K562 (cell line): ENCODE results near the gene MRNIP. TPM values are rescaled to one million over a fixed set of nuclear protein-coding genes. Genes with fewer than 3 reads are reported as not detected.

Source experiments
- EGR1 ChIP-seq: fragments of 450-650 bp; conservative IDR thresholded peaks from 2 replicates; pipeline ENCODE4 v1.6.1; 2017; ENCODE audit warnings: mild to moderate bottlenecking
- GTF3C2 ChIP-seq: IDR thresholded peaks from 3 replicates; pipeline ENCODE4 v1.6.1; 2011; ENCODE audit warnings: borderline replicate concordance, mild to moderate bottlenecking, moderate library complexity; ENCODE audit not compliant: insufficient read length; ENCODE audit errors: extremely low read depth
- MAZ ChIP-seq, 2 experiments: fragments of 450-650 bp in 1 of 2; sonication (generic) in 1 of 2; formaldehyde crosslinking; IDR thresholded peaks in 1 of 2; conservative IDR thresholded peaks in 1 of 2; 2 replicates each; pipeline versions ENCODE4 v1.4.0 to v1.5.0; 2020; ENCODE audit warnings: mild to moderate bottlenecking in 1 of 2, missing genetic modification reagents in 1 of 2
- MGA ChIP-seq: fragments of 450-650 bp; IDR thresholded peaks from 2 replicates; pipeline ENCODE4 v1.6.1; 2016; ENCODE audit warnings: mild to moderate bottlenecking, moderate library complexity
- NFIX ChIP-seq: fragments of 250-450 bp; sonication (Bioruptor Pico); IDR thresholded peaks from 2 replicates; pipeline ENCODE4 v1.4.0; 2020; ENCODE audit warnings: low read depth, mild to moderate bottlenecking, moderate library complexity
- NRF1 ChIP-seq, 2 experiments: fragments of 450-650 bp; IDR thresholded peaks in 1 of 2; conservative IDR thresholded peaks in 1 of 2; 2 replicates each; pipeline ENCODE4 v1.6.1; 2014; ENCODE audit warnings: mild to moderate bottlenecking in 2 of 2
- PKNOX1 ChIP-seq: fragments of 450-650 bp; IDR thresholded peaks from 2 replicates; pipeline ENCODE4 v1.6.1; 2016
- SOX6 ChIP-seq: fragments of 450-650 bp; IDR thresholded peaks from 2 replicates; pipeline ENCODE4 v1.6.1; 2014; ENCODE audit warnings: mild to moderate bottlenecking
- SRSF9 ChIP-seq: fragments of 200-400 bp; formaldehyde crosslinking; IDR thresholded peaks from 2 replicates; pipeline ENCODE4 v1.6.1; 2017; ENCODE audit warnings: low read depth, low read length, borderline replicate concordance
- ZNF445 ChIP-seq: fragments of 250-450 bp; sonication (Bioruptor Pico); IDR thresholded peaks from 2 replicates; pipeline ENCODE4 v1.4.0; 2020; ENCODE audit warnings: low read depth, mild to moderate bottlenecking, moderate library complexity
- ZNF75A ChIP-seq: fragments of 450-650 bp; formaldehyde crosslinking; IDR thresholded peaks from 2 replicates; pipeline ENCODE4 v1.4.0; 2020; ENCODE audit warnings: mild to moderate bottlenecking
- ZNF780A ChIP-seq: fragments of 250-450 bp; sonication (Bioruptor Pico); IDR thresholded peaks from 2 replicates; pipeline ENCODE4 v1.5.0; 2021; ENCODE audit warnings: mild to moderate bottlenecking
- polyA plus RNA-seq, 8 experiments: library from polyadenylated mRNA; depleted of rRNA in 4 of 8; stranded (reverse) in 5 of 8; unstranded in 3 of 8; fragments of >200 nt; fragmentation: Nextera tagmentation in 2 of 8; fragmentation: Illumina TruSeq in 1 of 8; extraction: Ambion mirVana in 2 of 8; extraction: Trizol in 1 of 8; gene quantifications; 2 replicates each; pipeline versions ENCODE4 v1.2.1 to v1.2.3, GENCODE V29; 2011 to 2014; ENCODE audit warnings: inconsistent platforms in 1 of 8, missing spikeins in 1 of 8
- total RNA-seq, 7 experiments: library from RNA; depleted of rRNA in 6 of 7; stranded (reverse); fragments of >200 nt in 6 of 7; fragmentation: Illumina TruSeq in 2 of 7; extraction: Trizol in 2 of 7; gene quantifications; 2 replicates each; pipeline versions ENCODE4 v1.2.1 to v1.2.3, GENCODE V29; 2011 to 2021; ENCODE audit warnings: low replicate concordance in 1 of 7

The MRNIP gene
- total and polyA plus RNA-seq, 9 of the 15 experiments (the other 6 are each of a cell fraction or from before 2014, with no cell fraction given), result 3.6 to 39.0 (median 16.8) TPM

GRCh38 chr5:179818746-179819295 lies 39.8 kb downstream of the MRNIP start (continued):
- TF ChIP-seq MGA (no peak), MAZ (CRISPR knock-in tag; conservative IDR thresholded peaks at IDR 0.05 in 1 of 2, IDR thresholded peaks at IDR 0.05 in 1 of 2) (peak; percentile 63 to 93), NRF1 (conservative IDR thresholded peaks at IDR 0.05 in 1 of 2, IDR thresholded peaks at IDR 0.05 in 1 of 2) (peak; percentile 53 to 64), PKNOX1 (no peak), ZNF780A (no peak), ZNF445 (CRISPR knock-in tag) (no peak), SOX6 (peak; percentile 79; the same call in 1 of the 2 replicates), SRSF9 (no peak), NFIX (CRISPR knock-in tag) (no peak), GTF3C2 (no peak), ZNF75A (CRISPR knock-in tag) (no peak), EGR1 (peak; percentile 42; the same call in 1 of the 2 replicates)
